Common myeloid progenitor, CD34-positive (primary cell): ENCODE measurements around the gene TMC1.

Experiments used
- CTCF ChIA-PET: fragments of 350-600 bp; sonication (Branson Sonifier 250); formaldehyde crosslinking; loops from one replicate; lab custom pipeline; 2021; ENCODE audit warnings: antibody characterized with exemption; lab: Charles Lee
- POLR2A ChIA-PET: fragments of 350-600 bp; sonication (Branson Sonifier 250); formaldehyde crosslinking; loops from one replicate; lab custom pipeline; 2021; ENCODE audit warnings: antibody characterized with exemption; lab: Charles Lee
- DNase-seq, 3 donors: peaks; one replicate each; pipeline versions ENCODE4 v3.0.0 to v3.0.0-alpha.2; 2013
- H3K27ac ChIP-seq, 2 experiments: 1 replicate in 1 of 2; 2 replicates in 1 of 2; pipeline ENCODE4 v1.7.0; 2013; ENCODE audit warnings: inconsistent platforms in 2 of 2, low read length in 2 of 2, mild to moderate bottlenecking in 2 of 2, low read depth in 1 of 2, moderate library complexity in 1 of 2; ENCODE audit not compliant: severe bottlenecking in 2 of 2, insufficient read depth in 1 of 2, poor library complexity in 1 of 2
- H3K27me3 ChIP-seq, 5 experiments: replicated peaks in 2 of 5; 1 replicate in 3 of 5; 2 replicates in 2 of 5; pipeline versions ENCODE4 v1.6.1 to v1.7.0; 2013; ENCODE audit warnings: low read length in 4 of 5, mild to moderate bottlenecking in 2 of 5, moderate library complexity in 2 of 5, inconsistent platforms in 1 of 5; ENCODE audit not compliant: insufficient read depth in 5 of 5, control insufficient read depth in 4 of 5
- H3K36me3 ChIP-seq, 4 experiments: 1 replicate in 2 of 4; 2 replicates in 2 of 4; pipeline versions ENCODE4 v1.6.1 to v1.7.0; 2013; ENCODE audit warnings: low read length in 3 of 4, control low read depth in 1 of 4, mild to moderate bottlenecking in 1 of 4; ENCODE audit not compliant: control insufficient read depth in 4 of 4, insufficient read depth in 4 of 4
- H3K4me1 ChIP-seq, 4 experiments: 1 replicate in 3 of 4; 2 replicates in 1 of 4; pipeline versions ENCODE4 v1.6.1 to v1.7.1; 2013; ENCODE audit warnings: low read length in 3 of 4, mild to moderate bottlenecking in 3 of 4, control low read depth in 1 of 4, inconsistent platforms in 1 of 4, moderate library complexity in 1 of 4; ENCODE audit not compliant: control insufficient read depth in 4 of 4, insufficient read depth in 4 of 4; ENCODE audit errors: control extremely low read depth in 1 of 4
- H3K4me3 ChIP-seq, 7 experiments: 1 replicate in 4 of 7; 2 replicates in 3 of 7; pipeline versions ENCODE4 v1.5.1 to v1.7.0; 2013; ENCODE audit warnings: mild to moderate bottlenecking in 7 of 7, low read length in 6 of 7, moderate library complexity in 6 of 7, inconsistent platforms in 2 of 7, low read depth in 2 of 7, control low read depth in 1 of 7; ENCODE audit not compliant: insufficient read depth in 4 of 7, control insufficient read depth in 1 of 7; ENCODE audit errors: extremely low read depth in 1 of 7
- H3K9me3 ChIP-seq, 5 experiments: 1 replicate in 4 of 5; 2 replicates in 1 of 5; pipeline versions ENCODE4 v1.6.1 to v1.7.1; 2013; ENCODE audit warnings: low read length in 4 of 5, mild to moderate bottlenecking in 2 of 5, inconsistent platforms in 1 of 5, low read depth in 1 of 5, moderate library complexity in 1 of 5; ENCODE audit not compliant: control insufficient read depth in 4 of 5, insufficient read depth in 2 of 5; ENCODE audit errors: control extremely low read depth in 1 of 5
- WGBS: methylation state at CpG from one replicate; pipeline ENCODE4 v1.1.5; 2013; ENCODE audit not compliant: insufficient coverage; 5-methylcytosine and 5-hydroxymethylcytosine counted together

Gene TMC1

DNA sequence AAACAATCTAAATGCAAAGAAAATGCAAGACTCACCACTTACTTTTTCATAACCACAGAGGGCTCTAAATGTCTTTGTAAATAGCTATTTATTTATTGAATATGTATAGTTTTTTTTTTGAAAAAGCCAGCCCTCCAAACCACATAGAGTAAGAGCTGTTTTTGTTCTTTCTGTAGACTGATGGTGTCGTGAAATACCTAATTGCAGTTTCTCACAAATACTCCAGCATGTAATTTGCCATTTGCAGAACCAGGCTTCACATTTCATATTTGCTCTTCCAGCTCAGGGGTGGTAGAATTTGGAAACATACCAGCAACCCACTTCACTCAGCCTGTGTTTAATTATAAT lies 159.8 kb downstream of the TMC1 start:
- H3K9me3 ChIP-seq: no peaks in the 10 kb centered on the region
- DNase-seq: no peak
- no peaks in the 10 kb centered on the region for H3K4me1 ChIP-seq
- H3K27me3 ChIP-seq: peaks cover 0 to 13% (median 5%) of the 10 kb centered on the region in 5 experiments
- no peak overlapping the region for H3K27ac ChIP-seq
- no peaks in the 10 kb centered on the region for H3K36me3 ChIP-seq
- no peak overlapping the region for H3K4me3 ChIP-seq
- POLR2A ChIA-PET: no interaction called here
- no CpG with 5 or more reads among the region's 1 CpG for WGBS
- CTCF ChIA-PET: interaction anchor here (1.1 kb wide), 1 partner anchor 14 kb away, joined by 3 read pairs; no protein-coding TSS in a partner anchor

DNA sequence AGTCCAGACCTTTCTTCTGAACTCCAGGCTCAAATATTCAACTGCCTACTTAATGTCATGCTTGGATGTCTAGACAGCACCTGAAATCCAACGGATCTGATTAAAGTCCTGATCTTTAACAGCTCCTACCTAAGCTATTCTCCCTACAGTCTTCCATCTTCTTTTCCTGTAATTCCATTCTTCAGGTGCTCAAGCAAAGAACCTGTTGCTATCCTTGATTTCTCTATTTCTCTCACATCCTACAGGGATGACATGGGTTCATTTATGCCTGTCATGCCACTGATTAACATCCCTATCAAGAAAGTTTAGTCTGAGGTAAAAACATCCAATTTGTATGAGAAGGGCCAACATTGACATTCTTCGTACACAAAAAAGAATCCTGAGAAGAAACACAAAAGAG lies 163.2 kb downstream of the TMC1 start:
- no peaks in the 10 kb centered on the region for H3K9me3 ChIP-seq
- H3K27ac ChIP-seq: no peak overlapping the region
- DNase-seq: no peak
- no peaks in the 10 kb centered on the region for H3K4me1 ChIP-seq
- no peak overlapping the region for H3K4me3 ChIP-seq
- no peaks in the 10 kb centered on the region for H3K36me3 ChIP-seq
- CTCF ChIA-PET: no interaction called here
- POLR2A ChIA-PET: no interaction called here
- peaks cover 2 to 13% (median 5%) of the 10 kb centered on the region in 5 experiments for H3K27me3 ChIP-seq
- 86% methylated on average over 1 of the region's 2 CpGs for WGBS

DNA sequence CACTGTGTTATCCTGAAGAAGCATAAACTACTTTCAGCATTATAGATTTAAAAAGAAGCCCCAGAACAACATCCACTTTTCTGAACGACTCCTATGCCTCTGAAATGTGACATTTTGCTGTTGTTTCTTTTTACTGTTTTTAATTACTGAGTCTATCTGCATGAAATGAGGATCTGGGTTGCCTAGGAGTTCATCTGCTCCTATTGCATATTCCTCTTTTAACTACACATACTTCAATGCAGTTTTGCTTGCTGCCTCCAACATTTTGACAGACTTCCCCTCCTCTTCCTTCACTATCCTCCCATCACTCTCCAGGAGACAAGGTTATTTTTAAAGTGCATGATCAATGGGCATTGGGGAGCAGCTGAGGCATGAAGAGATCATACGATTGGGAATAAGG lies 164.5 kb downstream of the TMC1 start:
- no peak for DNase-seq
- Histone ChIP-seq H3K4me3 (no peak overlapping the region), H3K36me3 (no peaks in the 10 kb centered on the region), H3K4me1 (no peaks in the 10 kb centered on the region), H3K9me3 (no peaks in the 10 kb centered on the region), H3K27me3 (peaks cover under 1 to 11% (median 3%) of the 10 kb centered on the region in 5 experiments), H3K27ac (no peak overlapping the region)
- ChIA-PET CTCF (no interaction called here), POLR2A (no interaction called here)
- 100% methylated on average over 1 of the region's 2 CpGs for WGBS

DNA sequence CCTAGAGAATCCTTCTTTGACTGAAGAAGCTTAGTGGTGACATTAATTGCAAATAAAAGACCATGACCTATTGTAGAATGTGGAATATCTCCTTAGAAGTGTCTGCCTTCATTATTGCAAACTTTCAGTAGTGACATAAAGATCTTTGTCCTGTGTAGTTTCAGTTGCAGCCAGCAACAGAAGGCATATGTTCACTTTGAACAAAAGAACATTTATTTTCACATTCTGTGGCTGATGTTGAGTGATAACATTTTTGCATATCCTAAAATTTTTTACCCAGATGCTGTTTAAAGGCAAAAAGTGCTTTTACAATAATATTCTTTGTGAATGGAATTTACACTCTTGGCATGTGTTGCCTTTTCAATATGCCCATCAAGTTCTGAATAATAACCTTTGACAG lies 165.9 kb downstream of the TMC1 start:
- Histone ChIP-seq H3K4me1 (no peaks in the 10 kb centered on the region), H3K9me3 (no peaks in the 10 kb centered on the region), H3K27me3 (peaks cover 0 to 7% (median 3%) of the 10 kb centered on the region in 5 experiments), H3K27ac (no peak overlapping the region), H3K36me3 (no peaks in the 10 kb centered on the region), H3K4me3 (no peak overlapping the region)
- no peak for DNase-seq
- ChIA-PET POLR2A (no interaction called here), CTCF (no interaction called here)

DNA sequence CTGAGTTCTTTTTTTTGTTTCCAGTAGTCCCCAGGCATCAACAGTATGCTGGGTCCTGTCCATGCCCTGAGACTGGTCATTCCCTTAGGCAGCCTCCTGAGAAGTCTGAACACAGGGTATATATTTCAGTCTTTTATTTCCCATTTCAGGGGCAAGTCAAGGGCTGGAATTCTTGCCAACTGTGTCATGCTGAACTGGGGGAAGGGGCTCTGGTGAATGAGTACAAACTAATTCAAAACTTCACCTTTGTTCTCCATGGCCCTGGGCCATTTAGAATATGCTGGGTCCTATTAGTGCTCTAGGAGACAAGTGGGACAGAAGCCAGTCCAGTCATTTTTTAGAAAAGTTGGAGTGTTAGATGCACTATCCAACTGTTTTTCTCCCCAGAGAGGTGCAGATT lies 170.3 kb downstream of the TMC1 start:
- Histone ChIP-seq H3K9me3 (no peaks in the 10 kb centered on the region), H3K4me3 (no peak overlapping the region), H3K27ac (no peak overlapping the region), H3K27me3 (peaks cover 0 to 5% (median 0%) of the 10 kb centered on the region in 5 experiments), H3K36me3 (no peaks in the 10 kb centered on the region), H3K4me1 (no peaks in the 10 kb centered on the region)
- POLR2A ChIA-PET: no interaction called here
- CTCF ChIA-PET: no interaction called here
- no peak for DNase-seq

DNA sequence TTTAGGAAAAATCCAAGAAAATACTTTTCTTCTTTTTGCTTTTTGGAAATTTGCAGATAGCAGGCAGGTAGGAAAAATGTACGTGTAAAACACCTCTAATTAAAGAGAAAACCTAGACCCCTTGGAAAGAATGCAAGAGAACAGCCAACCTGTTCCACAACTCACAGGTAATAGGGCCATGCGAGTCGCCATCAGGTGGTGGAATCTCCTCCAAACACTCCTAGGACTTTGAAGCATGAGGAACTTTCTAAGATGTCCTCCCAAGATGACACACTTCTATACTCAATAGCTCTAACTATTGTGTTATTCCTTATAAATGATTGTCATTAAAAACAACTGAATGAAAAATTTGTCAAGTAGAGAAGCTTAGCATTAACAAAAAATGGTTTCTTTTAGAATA lies 174.0 kb downstream of the TMC1 start:
- H3K36me3 ChIP-seq: no peaks in the 10 kb centered on the region
- no peak overlapping the region for H3K4me3 ChIP-seq
- no peak overlapping the region for H3K27ac ChIP-seq
- ChIA-PET POLR2A (no interaction called here), CTCF (interaction anchor here (1.2 kb wide), 1 partner anchor 13 kb away, joined by 3 read pairs; no protein-coding TSS in a partner anchor)
- H3K9me3 ChIP-seq: no peaks in the 10 kb centered on the region
- H3K4me1 ChIP-seq: no peaks in the 10 kb centered on the region
- 94% methylated on average over 3 of the region's 3 CpGs for WGBS
- peaks cover 0 to 9% (median 0%) of the 10 kb centered on the region in 5 experiments for H3K27me3 ChIP-seq
- no peak for DNase-seq

DNA sequence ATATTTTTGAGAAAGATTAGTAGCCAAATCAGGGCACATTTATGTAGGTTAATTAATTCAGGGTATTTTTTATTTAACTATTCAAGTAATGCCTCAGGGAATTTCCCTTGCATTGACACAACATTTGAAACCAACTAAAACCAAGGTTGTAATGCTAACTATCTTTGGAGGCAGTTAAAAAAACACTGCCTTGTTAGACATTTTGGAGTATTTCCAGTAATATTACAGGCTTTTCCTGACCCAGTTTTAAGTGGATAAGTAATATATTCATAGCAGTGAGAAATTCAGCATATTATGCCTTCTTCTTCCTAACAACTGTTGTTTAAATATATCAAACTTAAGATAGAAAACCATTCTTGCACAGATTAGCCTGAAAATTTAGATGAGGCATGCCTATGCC lies 175.1 kb downstream of the TMC1 start:
- no peak overlapping the region for H3K4me3 ChIP-seq
- H3K27ac ChIP-seq: no peak overlapping the region
- H3K36me3 ChIP-seq: no peaks in the 10 kb centered on the region
- H3K9me3 ChIP-seq: no peaks in the 10 kb centered on the region
- H3K4me1 ChIP-seq: no peaks in the 10 kb centered on the region
- CTCF ChIA-PET: no interaction called here
- POLR2A ChIA-PET: no interaction called here
- peaks cover 0 to 9% (median 0%) of the 10 kb centered on the region in 5 experiments for H3K27me3 ChIP-seq
- no peak for DNase-seq
